G401.6 (cell line): Measurements from ENCODE around the gene STIM2.
"Not testable (repeated sequence)": the region's sequence is repeated elsewhere in the genome, so short reads cannot be mapped to it uniquely, and the experiment has no call there.

Experiments
- FAIRE-seq: peaks from 2 replicates; lab custom pipeline; 2012; peaks lifted over from hg19 to GRCh38; lab: Jason Lieb, UNC

The STIM2 gene

GRCh38 chr4:26870576-26871262 is 10.1 kb downstream of the STIM2 start:
- FAIRE-seq = no peak

- no peak for FAIRE-seq
Measured at GRCh38 chr4:26871611-26872010, 11.0 kb downstream of the STIM2 start.

GRCh38 chr4:26873391-26874026 is 12.9 kb downstream of the STIM2 start:
- no peak for FAIRE-seq

GRCh38 chr4:26874110-26874509 is 13.5 kb downstream of the STIM2 start:
- FAIRE-seq = no peak

- no peak for FAIRE-seq
Measured at GRCh38 chr4:26877406-26877805, 16.8 kb downstream of the STIM2 start.

- no peak for FAIRE-seq
Measured at GRCh38 chr4:26877961-26878360, 17.3 kb downstream of the STIM2 start.

GRCh38 chr4:26878794-26879391 is 18.3 kb downstream of the STIM2 start:
- FAIRE-seq = no peak

GRCh38 chr4:26879805-26880204 is 19.2 kb downstream of the STIM2 start:
- FAIRE-seq = no peak

GRCh38 chr4:26884026-26884425 is 23.4 kb downstream of the STIM2 start:
- no peak for FAIRE-seq

GRCh38 chr4:26884486-26884988 is 23.9 kb downstream of the STIM2 start:
- FAIRE-seq = no peak

- no peak for FAIRE-seq
Measured at GRCh38 chr4:26885912-26886274, 25.3 kb downstream of the STIM2 start.

- FAIRE-seq = no peak
Measured at GRCh38 chr4:26887143-26887542, 26.5 kb downstream of the STIM2 start.

- no peak for FAIRE-seq
Measured at GRCh38 chr4:26887809-26888208, 27.2 kb downstream of the STIM2 start.

GRCh38 chr4:26889356-26889755 is 28.7 kb downstream of the STIM2 start:
- no peak for FAIRE-seq

- FAIRE-seq = no peak
Measured at GRCh38 chr4:26891054-26891453, 30.4 kb downstream of the STIM2 start.

- no peak for FAIRE-seq
Measured at GRCh38 chr4:26891867-26892266, 31.2 kb downstream of the STIM2 start.

GRCh38 chr4:26892480-26893150 is 32.0 kb downstream of the STIM2 start:
- no peak for FAIRE-seq

GRCh38 chr4:26893491-26893890 is 32.9 kb downstream of the STIM2 start:
- no peak for FAIRE-seq

GRCh38 chr4:26894881-26895280 is 34.2 kb downstream of the STIM2 start:
- not testable (repeated sequence) for FAIRE-seq

- no peak for FAIRE-seq
Measured at GRCh38 chr4:26896636-26897035, 36.0 kb downstream of the STIM2 start.

GRCh38 chr4:26899991-26900390 is 39.4 kb downstream of the STIM2 start:
- no peak for FAIRE-seq

- FAIRE-seq = no peak
Measured at GRCh38 chr4:26900765-26901164, 40.1 kb downstream of the STIM2 start.

- no peak for FAIRE-seq
Measured at GRCh38 chr4:26905172-26905571, 44.5 kb downstream of the STIM2 start.
